Neural progenitor cell (in vitro differentiated cells): Measurements from ENCODE around the gene MAN2A1. TPM values are rescaled to one million over a fixed set of nuclear protein-coding genes. Genes with fewer than 3 reads are reported as not detected.

ENCODE experiments used
- DNase-seq: peaks from one replicate; pipeline ENCODE4 v3.0.0-alpha.2; 2016; ENCODE audit warnings: low spot score
- H2AFZ ChIP-seq: fragments of 200-600 bp; sonication (generic); replicated peaks from 2 replicates; pipeline ENCODE4 v1.6.1; 2016; ENCODE audit warnings: antibody characterized with exemption
- H3F3A ChIP-seq: fragments of 200-600 bp; sonication (generic); 2 replicates; pipeline ENCODE4 v1.6.1; 2016; ENCODE audit warnings: antibody characterized with exemption, low read depth
- H3K27ac ChIP-seq: fragments of 200-600 bp; sonication (generic); 2 replicates; pipeline ENCODE4 v1.5.1; 2016; ENCODE audit warnings: mild to moderate bottlenecking
- H3K27me3 ChIP-seq: fragments of 200-600 bp; sonication (generic); 2 replicates; pipeline ENCODE4 v1.6.1; 2016; ENCODE audit warnings: mild to moderate bottlenecking, moderate library complexity
- H3K36me3 ChIP-seq: fragments of 200-600 bp; sonication (generic); 2 replicates; pipeline ENCODE4 v1.5.1; 2016
- H3K4me1 ChIP-seq: fragments of 200-600 bp; sonication (generic); 2 replicates; pipeline ENCODE4 v1.6.1; 2016; ENCODE audit warnings: mixed run types
- H3K4me2 ChIP-seq: fragments of 200-600 bp; sonication (generic); 2 replicates; pipeline ENCODE4 v1.6.1; 2016
- H3K4me3 ChIP-seq: fragments of 200-600 bp; sonication (generic); 2 replicates; pipeline ENCODE4 v1.5.1; 2016
- H3K79me2 ChIP-seq: fragments of 200-600 bp; sonication (generic); 2 replicates; pipeline ENCODE4 v1.6.1; 2016; ENCODE audit warnings: low read depth
- H3K9ac ChIP-seq: fragments of 200-600 bp; sonication (generic); 2 replicates; pipeline ENCODE4 v1.6.1; 2016
- H3K9me3 ChIP-seq: fragments of 200-600 bp; sonication (generic); 2 replicates; pipeline ENCODE4 v1.5.1; 2016; ENCODE audit warnings: low read depth
- H4K20me1 ChIP-seq: fragments of 200-600 bp; sonication (generic); 2 replicates; pipeline ENCODE4 v1.6.1; 2016; ENCODE audit warnings: low read depth
- H3K27ac Mint-ChIP-seq: 3 replicates; pipeline ENCODE4 v1.8.0; 2021; ENCODE audit warnings: mixed read lengths
- H3K27me3 Mint-ChIP-seq: 2 replicates; pipeline ENCODE4 v1.8.0; 2022; ENCODE audit warnings: low read depth, mild to moderate bottlenecking, inconsistent platforms, moderate library complexity, mixed read lengths; ENCODE audit not compliant: insufficient read depth
- H3K36me3 Mint-ChIP-seq: 3 replicates; pipeline ENCODE4 v1.8.0; 2021; ENCODE audit warnings: mixed read lengths
- H3K4me1 Mint-ChIP-seq: 3 replicates; pipeline ENCODE4 v1.8.0; 2021; ENCODE audit warnings: mixed read lengths
- H3K4me3 Mint-ChIP-seq: 3 replicates; pipeline ENCODE4 v1.8.0; 2021; ENCODE audit warnings: mild to moderate bottlenecking, moderate library complexity, mixed read lengths
- H3K9me3 Mint-ChIP-seq: 3 replicates; pipeline ENCODE4 v1.8.0; 2020; ENCODE audit warnings: mixed read lengths
- CTCF ChIP-seq: fragments of 200-600 bp; sonication (generic); IDR thresholded peaks from 2 replicates; pipeline ENCODE4 v1.5.1; 2017; ENCODE audit warnings: antibody characterized with exemption, mild to moderate bottlenecking
- EZH2 ChIP-seq: fragments of 200-600 bp; sonication (generic); IDR thresholded peaks from 2 replicates; pipeline ENCODE4 v1.6.1; 2017; ENCODE audit warnings: antibody characterized with exemption, mild to moderate bottlenecking, moderate library complexity
- EZH2phosphoT487 ChIP-seq: fragments of 200-600 bp; sonication (generic); IDR thresholded peaks from 2 replicates; pipeline ENCODE4 v1.6.1; 2017; ENCODE audit warnings: antibody characterized with exemption
- total RNA-seq: library from RNA; depleted of rRNA; stranded (reverse); fragments of >200 nt; gene quantifications from 2 replicates; pipeline ENCODE4 v1.2.3, GENCODE V29; 2015; ENCODE audit warnings: low replicate concordance

The MAN2A1 gene
- total RNA-seq, 1 donor from 2014 or later, result 130 TPM

- Mint-ChIP-seq H3K27ac (no peak overlapping the region), H3K4me1 (peaks cover 20% of the 10 kb centered on the region), H3K4me3 (no peak overlapping the region), H3K27me3 (no peaks in the 10 kb centered on the region), H3K9me3 (no peaks in the 10 kb centered on the region), H3K36me3 (no peaks in the 10 kb centered on the region)
- no peak overlapping the region for H3K4me3 ChIP-seq
- H3K36me3 ChIP-seq, result no peaks in the 10 kb centered on the region
- H3K4me1 ChIP-seq, result peaks cover 8% of the 10 kb centered on the region
- H3K27me3 ChIP-seq, result no peaks in the 10 kb centered on the region
- no peak overlapping the region for H3K4me2 ChIP-seq
- no peaks in the 10 kb centered on the region for H3K9me3 ChIP-seq
- DNase-seq, result no peak
- TF ChIP-seq EZH2phosphoT487 (no peak), EZH2 (no peak), CTCF (no peak)
- H3K27ac ChIP-seq, result no peak overlapping the region
- H3K9ac ChIP-seq, result no peak overlapping the region
- H2AFZ ChIP-seq, result no peak overlapping the region
- no peaks in the 10 kb centered on the region for H4K20me1 ChIP-seq
- no peaks in the 10 kb centered on the region for H3F3A ChIP-seq
- no peaks in the 10 kb centered on the region for H3K79me2 ChIP-seq
Observed at GRCh38 chr5:109907189-109907588, 217.5 kb downstream of the MAN2A1 start.

- no peak overlapping the region for H3K4me2 ChIP-seq
- no peak overlapping the region for H3K4me3 ChIP-seq
- H3K9me3 ChIP-seq, result no peaks in the 10 kb centered on the region
- no peak for DNase-seq
- Mint-ChIP-seq H3K4me3 (no peak overlapping the region), H3K4me1 (peaks cover 20% of the 10 kb centered on the region), H3K36me3 (no peaks in the 10 kb centered on the region), H3K9me3 (no peaks in the 10 kb centered on the region), H3K27me3 (no peaks in the 10 kb centered on the region), H3K27ac (no peak overlapping the region)
- H3K9ac ChIP-seq, result no peak overlapping the region
- peaks cover 8% of the 10 kb centered on the region for H3K4me1 ChIP-seq
- H3K27me3 ChIP-seq, result no peaks in the 10 kb centered on the region
- TF ChIP-seq CTCF (no peak), EZH2 (no peak), EZH2phosphoT487 (no peak)
- H3K27ac ChIP-seq, result no peak overlapping the region
- no peak overlapping the region for H2AFZ ChIP-seq
- no peaks in the 10 kb centered on the region for H3F3A ChIP-seq
- H4K20me1 ChIP-seq, result no peaks in the 10 kb centered on the region
- no peaks in the 10 kb centered on the region for H3K36me3 ChIP-seq
- H3K79me2 ChIP-seq, result no peaks in the 10 kb centered on the region
Observed at GRCh38 chr5:109907731-109908130, 218.0 kb downstream of the MAN2A1 start.

- no peak for DNase-seq
- Mint-ChIP-seq H3K27me3 (no peaks in the 10 kb centered on the region), H3K36me3 (no peaks in the 10 kb centered on the region)
Observed at GRCh38 chr5:109908366-109908765, 218.6 kb downstream of the MAN2A1 start.

More at GRCh38 chr5:109908366-109908765, 218.6 kb downstream of the MAN2A1 start:
- Histone ChIP-seq H2AFZ (no peak overlapping the region), H3K4me3 (no peak overlapping the region), H3K27ac (no peak overlapping the region), H3K9me3 (no peaks in the 10 kb centered on the region), H3K4me2 (no peak overlapping the region), H3K27me3 (no peaks in the 10 kb centered on the region), H3K9ac (no peak overlapping the region), H3K79me2 (no peaks in the 10 kb centered on the region), H3K36me3 (no peaks in the 10 kb centered on the region), H4K20me1 (no peaks in the 10 kb centered on the region), H3K4me1 (peaks cover 8% of the 10 kb centered on the region), H3F3A (no peaks in the 10 kb centered on the region)
- Mint-ChIP-seq H3K9me3 (no peaks in the 10 kb centered on the region), H3K4me3 (no peak overlapping the region), H3K4me1 (peaks cover 20% of the 10 kb centered on the region), H3K27ac (no peak overlapping the region)
- no peak for TF ChIP-seq EZH2
- no peak for TF ChIP-seq EZH2phosphoT487
- TF ChIP-seq CTCF, result no peak
